Lower lobe of right lung (tissue), 2 donors: ENCODE results near the gene NELFE. TPM values are rescaled to one million over a fixed set of nuclear protein-coding genes. Genes with fewer than 3 reads are reported as not detected.

Experiments
- ATAC-seq, 2 donors: fragments of 200-7000 bp; cut with Tn5 transposase; one replicate each; pipeline ENCODE4 v1.9.1; 2020 to 2022; ENCODE audit warnings: mild to moderate bottlenecking in 2 of 2, moderate library complexity in 2 of 2
- DNase-seq: peaks from one replicate; pipeline ENCODE4 v3.0.0-alpha.2; 2020
- H3K27ac ChIP-seq: fragments of 200-600 bp; one replicate; pipeline ENCODE4 v1.8.0; 2022
- H3K27me3 ChIP-seq: fragments of 200-600 bp; one replicate; pipeline ENCODE4 v1.8.0; 2022; ENCODE audit warnings: low read depth
- H3K36me3 ChIP-seq: fragments of 200-600 bp; one replicate; pipeline ENCODE4 v1.8.0; 2022; ENCODE audit warnings: mild to moderate bottlenecking
- H3K4me1 ChIP-seq: fragments of 200-600 bp; one replicate; pipeline ENCODE4 v1.8.0; 2022
- H3K4me3 ChIP-seq: fragments of 200-600 bp; one replicate; pipeline ENCODE4 v1.8.0; 2022; ENCODE audit warnings: mild to moderate bottlenecking
- H3K9me3 ChIP-seq: fragments of 200-600 bp; one replicate; pipeline ENCODE4 v1.8.0; 2022
- intact Hi-C: fragments of 100-400 bp; cut with DNase I; formaldehyde crosslinking; loops from one replicate; pipeline ENCODE4 v1.11.0; 2022
- total RNA-seq: library from RNA; stranded (reverse); fragmentation: NEBNext Ultra II Directional; extraction: Animal tissue kit (Norgen Biotek cat#: 25700); gene quantifications from one replicate; pipeline ENCODE4 v1.2.1, GENCODE V29; 2021
- TF ChIP-seq, protein P1 (sequence below): fragments of 200-600 bp; IDR thresholded peaks from one replicate; pipeline ENCODE4 v1.8.0; 2022; ENCODE audit warnings: antibody characterized with exemption, mild to moderate bottlenecking
- donor health status: DM: no; HTN: yes; CAD: no; lungs with severe emphysema.

The NELFE gene
- total RNA-seq, 1 donor from 2014 or later: 47.0 TPM

DNA sequence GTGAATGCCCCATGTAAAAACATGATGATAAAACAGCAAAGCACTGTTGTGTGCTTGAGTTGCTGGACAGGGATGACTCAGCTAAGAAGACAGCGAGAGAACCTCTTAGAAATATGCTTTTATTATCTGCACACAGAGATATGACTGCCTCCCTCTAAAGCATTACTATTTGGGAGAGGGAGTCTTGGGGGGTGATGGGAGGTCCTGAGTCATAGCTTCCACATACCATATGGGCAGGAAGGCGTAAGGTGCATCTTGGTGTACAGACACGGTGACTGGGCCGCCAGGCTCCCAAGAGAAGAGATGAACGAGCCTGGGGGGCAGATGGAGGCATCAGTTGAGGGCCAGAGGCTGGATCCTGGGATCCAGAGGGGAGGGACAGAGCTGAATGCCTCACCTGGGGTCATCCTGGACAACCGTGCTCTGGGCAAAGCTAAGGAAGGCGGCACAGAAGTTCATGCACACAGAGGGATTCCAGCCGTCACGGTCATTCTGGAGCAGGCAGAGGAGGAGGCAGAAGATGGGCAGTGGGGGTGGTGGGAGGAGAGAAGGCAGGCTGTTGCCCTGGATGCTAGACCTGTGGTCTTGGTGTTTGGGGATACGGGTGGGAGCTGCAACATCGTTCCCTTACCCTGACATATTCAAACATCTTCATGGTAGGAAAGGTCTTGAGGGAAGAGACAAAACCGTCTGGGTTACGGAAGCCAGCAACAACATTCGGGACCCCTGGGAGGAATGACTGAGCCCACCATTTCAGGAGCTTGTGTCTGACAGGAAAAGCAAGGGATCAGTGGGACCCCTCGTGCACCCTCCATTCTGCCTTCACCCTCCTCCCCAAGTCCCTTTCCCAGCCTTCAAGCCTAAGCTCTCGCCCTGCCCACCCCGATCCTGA is 11.2 kb upstream of the NELFE start:
- intact Hi-C loops: no loop called here
- Histone ChIP-seq H3K9me3 (no peaks in the 10 kb centered on the region), H3K27ac (no peak overlapping the region), H3K27me3 (no peaks in the 10 kb centered on the region), H3K36me3 (peaks cover 64% of the 10 kb centered on the region), H3K4me3 (no peak overlapping the region), H3K4me1 (peaks cover 31% of the 10 kb centered on the region)
- TF ChIP-seq, protein P1, sequence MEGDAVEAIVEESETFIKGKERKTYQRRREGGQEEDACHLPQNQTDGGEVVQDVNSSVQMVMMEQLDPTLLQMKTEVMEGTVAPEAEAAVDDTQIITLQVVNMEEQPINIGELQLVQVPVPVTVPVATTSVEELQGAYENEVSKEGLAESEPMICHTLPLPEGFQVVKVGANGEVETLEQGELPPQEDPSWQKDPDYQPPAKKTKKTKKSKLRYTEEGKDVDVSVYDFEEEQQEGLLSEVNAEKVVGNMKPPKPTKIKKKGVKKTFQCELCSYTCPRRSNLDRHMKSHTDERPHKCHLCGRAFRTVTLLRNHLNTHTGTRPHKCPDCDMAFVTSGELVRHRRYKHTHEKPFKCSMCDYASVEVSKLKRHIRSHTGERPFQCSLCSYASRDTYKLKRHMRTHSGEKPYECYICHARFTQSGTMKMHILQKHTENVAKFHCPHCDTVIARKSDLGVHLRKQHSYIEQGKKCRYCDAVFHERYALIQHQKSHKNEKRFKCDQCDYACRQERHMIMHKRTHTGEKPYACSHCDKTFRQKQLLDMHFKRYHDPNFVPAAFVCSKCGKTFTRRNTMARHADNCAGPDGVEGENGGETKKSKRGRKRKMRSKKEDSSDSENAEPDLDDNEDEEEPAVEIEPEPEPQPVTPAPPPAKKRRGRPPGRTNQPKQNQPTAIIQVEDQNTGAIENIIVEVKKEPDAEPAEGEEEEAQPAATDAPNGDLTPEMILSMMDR: no peak
- ATAC-seq (no peak), DNase-seq (peak; percentile 39)

DNA sequence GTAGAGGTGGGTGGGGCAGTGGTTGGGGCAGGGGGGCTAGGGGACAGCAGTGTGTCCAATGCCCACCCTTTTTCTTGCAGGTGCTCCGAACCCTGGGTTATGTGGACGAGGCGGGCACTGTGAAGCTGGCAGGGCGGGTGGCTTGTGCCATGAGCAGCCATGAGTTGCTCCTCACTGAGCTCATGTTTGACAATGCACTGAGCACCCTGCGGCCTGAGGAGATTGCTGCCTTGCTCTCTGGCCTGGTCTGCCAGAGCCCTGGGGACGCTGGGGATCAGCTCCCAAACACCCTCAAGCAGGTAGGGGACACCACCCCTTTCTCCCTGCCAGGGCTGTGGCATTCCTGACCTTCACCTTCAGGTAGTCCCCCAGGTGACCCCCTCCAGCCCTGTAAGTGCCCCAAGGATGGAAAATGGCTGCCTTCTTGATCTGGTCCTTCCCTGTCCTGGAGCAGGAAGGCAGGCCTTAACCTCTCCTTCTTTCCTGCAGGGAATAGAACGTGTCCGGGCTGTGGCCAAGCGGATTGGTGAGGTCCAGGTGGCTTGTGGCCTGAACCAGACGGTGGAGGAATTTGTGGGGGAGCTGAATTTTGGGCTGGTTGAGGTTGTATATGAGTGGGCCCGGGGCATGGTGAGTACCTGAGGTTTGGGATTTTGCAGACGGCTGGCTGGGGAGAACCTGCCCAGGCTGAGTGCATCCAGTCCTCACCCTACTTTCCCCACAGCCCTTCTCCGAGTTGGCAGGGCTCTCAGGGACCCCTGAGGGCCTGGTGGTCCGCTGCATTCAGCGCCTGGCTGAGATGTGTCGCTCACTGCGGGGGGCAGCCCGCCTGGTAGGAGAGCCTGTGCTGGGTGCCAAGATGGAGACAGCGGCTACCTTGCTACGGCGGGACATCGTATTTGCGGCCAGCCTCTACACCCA is 10.3 kb upstream of the NELFE start:
- TF ChIP-seq, protein P1: no peak
- Histone ChIP-seq H3K9me3 (no peaks in the 10 kb centered on the region), H3K4me1 (peaks cover 28% of the 10 kb centered on the region), H3K27me3 (no peaks in the 10 kb centered on the region), H3K27ac (no peak overlapping the region), H3K4me3 (no peak overlapping the region), H3K36me3 (peaks cover 68% of the 10 kb centered on the region)
- DNase-seq (peak; percentile 35), ATAC-seq (no peak)
- intact Hi-C loops: no loop called here

DNA sequence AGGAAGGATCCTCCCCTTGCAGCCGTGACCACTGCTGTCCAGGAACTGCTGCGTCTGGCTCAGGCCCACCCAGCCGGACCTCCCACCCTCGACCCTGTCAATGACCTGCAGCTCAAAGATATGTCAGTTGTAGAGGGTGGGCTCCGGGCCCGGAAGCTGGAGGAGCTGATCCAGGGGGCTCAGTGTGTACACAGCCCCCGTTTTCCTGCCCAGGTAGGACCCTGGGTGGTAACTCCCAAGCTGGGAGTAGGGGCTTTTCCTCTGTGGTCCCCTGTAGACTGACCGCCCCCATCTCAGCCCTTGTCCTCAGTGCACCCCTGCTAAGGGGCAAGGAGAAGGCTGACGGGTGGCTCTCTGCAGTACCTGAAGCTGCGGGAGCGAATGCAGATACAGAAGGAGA is 9.6 kb upstream of the NELFE start:
- DNase-seq: no peak
- ATAC-seq: no peak
- TF ChIP-seq, protein P1: no peak
- Histone ChIP-seq H3K4me1 (peaks cover 22% of the 10 kb centered on the region), H3K36me3 (peaks cover 75% of the 10 kb centered on the region), H3K27me3 (no peaks in the 10 kb centered on the region), H3K4me3 (no peak overlapping the region), H3K9me3 (no peaks in the 10 kb centered on the region), H3K27ac (no peak overlapping the region)
- intact Hi-C loops: no loop called here

DNA sequence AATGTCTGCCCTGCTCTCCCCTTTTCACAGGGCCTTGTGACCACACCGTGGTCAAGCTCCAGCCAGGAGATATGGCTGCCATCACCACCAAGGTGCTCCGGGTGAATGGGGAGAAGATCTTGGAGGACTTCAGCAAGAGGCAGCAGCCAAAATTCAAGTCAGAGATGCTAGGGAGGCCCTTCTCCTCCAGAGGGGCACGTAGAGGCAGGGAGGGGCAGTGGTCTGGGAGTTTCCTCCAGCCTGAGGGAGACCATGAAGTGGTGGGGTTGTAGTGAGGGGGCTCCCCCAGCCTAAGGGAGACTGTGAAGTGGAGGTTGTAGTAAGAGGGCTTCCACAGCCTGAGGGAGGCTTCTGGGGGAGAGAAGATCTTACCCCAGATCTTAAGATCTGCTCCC is 9.2 kb upstream of the NELFE start:
- DNase-seq (no peak), ATAC-seq (no peak)
- H3K36me3 ChIP-seq: peaks cover 79% of the 10 kb centered on the region

More for the DNA sequence above, 9.2 kb upstream of the NELFE start:
- Histone ChIP-seq H3K4me3 (no peak overlapping the region), H3K27me3 (no peaks in the 10 kb centered on the region), H3K4me1 (peaks cover 18% of the 10 kb centered on the region), H3K27ac (no peak overlapping the region), H3K9me3 (no peaks in the 10 kb centered on the region)
- intact Hi-C loops: no loop called here
- TF ChIP-seq, protein P1: no peak
